Loucy (cell line): ENCODE data around the gene FHOD1.

Experiments used
- EZH2phosphoT487 ChIP-seq: fragments of 200-600 bp; IDR thresholded peaks from 2 replicates; pipeline ENCODE4 v1.6.1; 2018; ENCODE audit warnings: antibody characterized with exemption, mild to moderate bottlenecking, moderate library complexity, borderline replicate concordance
- TF ChIP-seq, protein P1 (sequence below): fragments of 200-600 bp; sonication (generic); conservative IDR thresholded peaks from 2 replicates; pipeline ENCODE4 v1.5.1; 2014; ENCODE audit warnings: mild to moderate bottlenecking, antibody characterized with exemption, low read length

DNA sequence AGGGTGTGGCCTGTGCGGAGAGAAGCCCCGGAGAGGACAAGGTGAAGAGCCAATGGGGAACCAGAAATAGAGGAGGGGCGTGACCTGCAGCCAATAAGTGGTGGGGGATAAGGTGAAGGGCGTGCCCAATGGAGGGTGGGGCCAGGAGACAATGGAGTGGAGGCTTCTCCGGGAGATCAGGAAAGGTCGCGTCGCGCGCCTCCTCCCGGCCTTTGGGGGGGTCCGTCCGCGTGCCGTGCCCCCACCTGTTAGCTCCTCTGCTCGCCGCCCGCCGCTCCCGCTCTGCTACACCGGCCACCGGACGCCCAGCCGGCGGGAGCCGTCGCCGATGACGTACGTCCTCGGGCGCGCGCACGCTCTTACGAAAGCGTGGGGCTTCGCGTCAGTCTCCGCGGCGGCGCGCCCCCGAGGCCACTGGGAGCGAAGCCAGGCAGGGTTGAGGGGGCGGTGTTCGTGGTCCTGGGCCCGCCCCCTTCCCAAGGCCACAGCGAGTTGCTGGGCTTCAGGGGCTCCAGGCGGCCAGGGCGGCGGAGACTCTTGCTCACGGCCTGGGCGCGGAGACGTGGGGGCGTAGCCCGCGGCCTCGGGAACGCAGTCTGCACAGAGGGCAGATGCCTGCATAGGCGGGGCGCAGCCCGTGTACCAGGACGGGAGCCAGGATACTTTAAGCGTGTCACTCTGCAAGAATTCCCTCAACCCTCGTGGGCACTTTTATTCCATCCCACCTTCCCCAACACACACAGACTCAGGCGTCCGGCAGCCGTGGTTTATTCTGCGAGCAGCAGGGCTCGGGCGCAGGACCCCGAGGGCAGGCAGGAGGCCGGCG lies 63.4 kb downstream of the FHOD1 start, which contains the start of gene MATCAP1:
- TF ChIP-seq, protein P1, sequence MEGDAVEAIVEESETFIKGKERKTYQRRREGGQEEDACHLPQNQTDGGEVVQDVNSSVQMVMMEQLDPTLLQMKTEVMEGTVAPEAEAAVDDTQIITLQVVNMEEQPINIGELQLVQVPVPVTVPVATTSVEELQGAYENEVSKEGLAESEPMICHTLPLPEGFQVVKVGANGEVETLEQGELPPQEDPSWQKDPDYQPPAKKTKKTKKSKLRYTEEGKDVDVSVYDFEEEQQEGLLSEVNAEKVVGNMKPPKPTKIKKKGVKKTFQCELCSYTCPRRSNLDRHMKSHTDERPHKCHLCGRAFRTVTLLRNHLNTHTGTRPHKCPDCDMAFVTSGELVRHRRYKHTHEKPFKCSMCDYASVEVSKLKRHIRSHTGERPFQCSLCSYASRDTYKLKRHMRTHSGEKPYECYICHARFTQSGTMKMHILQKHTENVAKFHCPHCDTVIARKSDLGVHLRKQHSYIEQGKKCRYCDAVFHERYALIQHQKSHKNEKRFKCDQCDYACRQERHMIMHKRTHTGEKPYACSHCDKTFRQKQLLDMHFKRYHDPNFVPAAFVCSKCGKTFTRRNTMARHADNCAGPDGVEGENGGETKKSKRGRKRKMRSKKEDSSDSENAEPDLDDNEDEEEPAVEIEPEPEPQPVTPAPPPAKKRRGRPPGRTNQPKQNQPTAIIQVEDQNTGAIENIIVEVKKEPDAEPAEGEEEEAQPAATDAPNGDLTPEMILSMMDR: no peak
- TF ChIP-seq EZH2phosphoT487: no peak
